HepG2 (cell line): ENCODE measurements around the gene TMEM97. TPM values are rescaled to one million over a fixed set of nuclear protein-coding genes. Genes with fewer than 3 reads are reported as not detected.

Source experiments
- BRD4 ChIP-seq: sonication (generic); formaldehyde crosslinking; IDR thresholded peaks from 2 replicates; pipeline ENCODE4 v1.4.0; 2020; ENCODE audit warnings: missing genetic modification reagents
- EEA1 ChIP-seq: sonication (generic); formaldehyde crosslinking; IDR thresholded peaks from 2 replicates; pipeline ENCODE4 v1.5.1; 2020; ENCODE audit warnings: mild to moderate bottlenecking, missing genetic modification reagents, borderline replicate concordance
- POLR2A ChIP-seq, 2 experiments: IDR thresholded peaks; 2 replicates each; pipeline ENCODE4 v1.6.1; 2011; ENCODE audit warnings: low read depth in 2 of 2, low read length in 2 of 2, mild to moderate bottlenecking in 1 of 2, moderate library complexity in 1 of 2; ENCODE audit not compliant: insufficient read depth in 1 of 2
- RBM22 ChIP-seq: fragments of 200-400 bp; formaldehyde crosslinking; optimal IDR thresholded peaks from 2 replicates; pipeline ENCODE3; 2017; ENCODE audit warnings: mild to moderate bottlenecking, low read length, moderate library complexity
- SNAI1 ChIP-seq: sonication (generic); formaldehyde crosslinking; IDR thresholded peaks from 2 replicates; pipeline ENCODE4 v1.5.0; 2020; ENCODE audit warnings: mild to moderate bottlenecking, missing genetic modification reagents, borderline replicate concordance
- ZBTB38 ChIP-seq: sonication (generic); formaldehyde crosslinking; IDR thresholded peaks from 2 replicates; pipeline ENCODE4 v1.5.1; 2020; ENCODE audit warnings: mild to moderate bottlenecking, missing genetic modification reagents
- ZFP36L1 ChIP-seq: sonication (generic); formaldehyde crosslinking; IDR thresholded peaks from 2 replicates; pipeline ENCODE4 v1.8.0; 2022; ENCODE audit warnings: mild to moderate bottlenecking, missing genetic modification reagents, moderate library complexity
- ZNF512 ChIP-seq: sonication (generic); formaldehyde crosslinking; IDR thresholded peaks from 2 replicates; pipeline ENCODE4 v1.4.0; 2020; ENCODE audit warnings: mild to moderate bottlenecking, missing genetic modification reagents
- polyA plus RNA-seq, 8 experiments: library from polyadenylated mRNA; depleted of rRNA in 3 of 8; stranded (reverse) in 7 of 8; unstranded in 1 of 8; fragments of >200 nt; fragmentation: Illumina TruSeq in 4 of 8; extraction: Trizol in 4 of 8; gene quantifications; 2 replicates each; pipeline versions ENCODE4 v1.2.1 to v1.2.3, GENCODE V29; 2011 to 2016; ENCODE audit warnings: low read depth in 4 of 8, missing spikeins in 1 of 8, mixed read lengths in 1 of 8; ENCODE audit not compliant: insufficient read depth in 1 of 8
- total RNA-seq, 5 experiments: library from RNA; depleted of rRNA; stranded (reverse); fragments of >200 nt; fragmentation: Illumina TruSeq; extraction: Trizol; gene quantifications; 2 replicates each; pipeline ENCODE4 v1.2.3, GENCODE V29; 2016; ENCODE audit warnings: low read depth in 1 of 5
- TF ChIP-seq, protein P1 (sequence below): sonication (generic); formaldehyde crosslinking; IDR thresholded peaks from 2 replicates; pipeline ENCODE4 v1.4.0; 2020; ENCODE audit warnings: missing genetic modification reagents

The TMEM97 gene
- total and polyA plus RNA-seq, 2 of the 13 experiments (the other 11 are each of a cell fraction or from before 2014, with no cell fraction given): 69.6 to 137 TPM

GRCh38 chr17:28368915-28369683, 50.1 kb downstream of the TMEM97 start (continued):
- TF ChIP-seq ZFP36L1 (CRISPR knock-in tag) (no peak), POLR2A (IDR thresholded peaks at IDR 0.05; ENCODE audit: insufficient read depth in 1 of 2, low read depth in 2 of 2, low read length in 2 of 2) (peak in 1 of 2 experiments; percentile 28; a peak in 1 of 4 replicates), BRD4 (peak; percentile 65; the same call in 1 of the 2 replicates), EEA1 (0 out of 2 replicates have a peak, but pooled peaks have one; percentile 25), ZNF512 (CRISPR knock-in tag) (no peak), ZBTB38 (CRISPR knock-in tag) (peak; percentile 77), SNAI1 (CRISPR knock-in tag) (0 out of 2 replicates have a peak, but pooled peaks have one; percentile 7), RBM22 (no peak)
- TF ChIP-seq, protein P1, sequence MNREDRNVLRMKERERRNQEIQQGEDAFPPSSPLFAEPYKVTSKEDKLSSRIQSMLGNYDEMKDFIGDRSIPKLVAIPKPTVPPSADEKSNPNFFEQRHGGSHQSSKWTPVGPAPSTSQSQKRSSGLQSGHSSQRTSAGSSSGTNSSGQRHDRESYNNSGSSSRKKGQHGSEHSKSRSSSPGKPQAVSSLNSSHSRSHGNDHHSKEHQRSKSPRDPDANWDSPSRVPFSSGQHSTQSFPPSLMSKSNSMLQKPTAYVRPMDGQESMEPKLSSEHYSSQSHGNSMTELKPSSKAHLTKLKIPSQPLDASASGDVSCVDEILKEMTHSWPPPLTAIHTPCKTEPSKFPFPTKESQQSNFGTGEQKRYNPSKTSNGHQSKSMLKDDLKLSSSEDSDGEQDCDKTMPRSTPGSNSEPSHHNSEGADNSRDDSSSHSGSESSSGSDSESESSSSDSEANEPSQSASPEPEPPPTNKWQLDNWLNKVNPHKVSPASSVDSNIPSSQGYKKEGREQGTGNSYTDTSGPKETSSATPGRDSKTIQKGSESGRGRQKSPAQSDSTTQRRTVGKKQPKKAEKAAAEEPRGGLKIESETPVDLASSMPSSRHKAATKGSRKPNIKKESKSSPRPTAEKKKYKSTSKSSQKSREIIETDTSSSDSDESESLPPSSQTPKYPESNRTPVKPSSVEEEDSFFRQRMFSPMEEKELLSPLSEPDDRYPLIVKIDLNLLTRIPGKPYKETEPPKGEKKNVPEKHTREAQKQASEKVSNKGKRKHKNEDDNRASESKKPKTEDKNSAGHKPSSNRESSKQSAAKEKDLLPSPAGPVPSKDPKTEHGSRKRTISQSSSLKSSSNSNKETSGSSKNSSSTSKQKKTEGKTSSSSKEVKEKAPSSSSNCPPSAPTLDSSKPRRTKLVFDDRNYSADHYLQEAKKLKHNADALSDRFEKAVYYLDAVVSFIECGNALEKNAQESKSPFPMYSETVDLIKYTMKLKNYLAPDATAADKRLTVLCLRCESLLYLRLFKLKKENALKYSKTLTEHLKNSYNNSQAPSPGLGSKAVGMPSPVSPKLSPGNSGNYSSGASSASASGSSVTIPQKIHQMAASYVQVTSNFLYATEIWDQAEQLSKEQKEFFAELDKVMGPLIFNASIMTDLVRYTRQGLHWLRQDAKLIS (CRISPR knock-in tag): no peak
